GM18498 (cell line): ENCODE data around the gene SLC7A1.
A peak's percentile ranks its signal among the peaks of the same experiment; 100 is the strongest.
"Not testable (repeated sequence)": the region's sequence is repeated elsewhere in the genome, so short reads cannot be mapped to it uniquely, and the experiment has no call there.

Experiments
- ATAC-seq: cut with Tn5 transposase; IDR thresholded peaks from one replicate; pipeline ENCODE4 v1.9.1; 2021; ENCODE audit warnings: mild to moderate bottlenecking, moderate library complexity; ENCODE audit not compliant: unreplicated experiment

Gene SLC7A1

DNA sequence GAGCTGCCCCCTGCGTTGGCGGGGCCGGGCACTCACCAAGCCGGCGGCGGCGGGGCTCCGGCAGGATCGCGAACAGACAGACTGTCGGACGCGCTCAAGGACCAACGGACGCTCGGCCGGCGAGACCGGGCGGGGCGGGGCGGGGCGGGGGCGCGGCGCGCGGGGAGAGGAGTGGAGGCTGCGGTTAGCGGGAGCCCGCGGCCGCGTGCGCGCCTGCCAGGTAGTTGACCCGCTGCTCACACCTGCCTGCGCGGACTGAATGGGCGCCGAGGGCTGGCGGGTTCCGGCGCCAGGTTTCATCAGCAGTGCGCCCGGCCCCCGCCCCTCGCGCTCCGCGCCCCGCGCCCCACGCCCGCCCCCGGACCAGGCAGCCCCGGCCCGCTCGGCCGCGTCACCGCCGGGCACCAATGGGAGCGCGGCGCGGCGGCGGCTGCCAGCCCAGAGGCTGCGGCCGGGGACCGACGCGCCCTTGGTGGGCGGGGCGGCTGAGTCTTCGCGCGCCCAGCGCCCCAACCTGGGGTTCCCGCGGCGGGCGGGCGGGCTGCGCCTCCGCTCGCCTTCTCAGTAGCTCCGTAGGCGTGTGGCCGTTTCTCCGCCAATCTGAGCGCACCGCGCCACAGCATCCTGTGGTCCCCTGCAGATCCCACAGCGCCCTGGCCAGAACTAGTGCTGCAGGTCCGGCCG is at the start of gene SLC7A1:
Gene SLC7A1, minus strand, starts transcription at position 309 of the 684 bp plus-strand sequence. CDS start 59,500 bp downstream, outside the sequence.
- ATAC-seq: peak; percentile 91

DNA sequence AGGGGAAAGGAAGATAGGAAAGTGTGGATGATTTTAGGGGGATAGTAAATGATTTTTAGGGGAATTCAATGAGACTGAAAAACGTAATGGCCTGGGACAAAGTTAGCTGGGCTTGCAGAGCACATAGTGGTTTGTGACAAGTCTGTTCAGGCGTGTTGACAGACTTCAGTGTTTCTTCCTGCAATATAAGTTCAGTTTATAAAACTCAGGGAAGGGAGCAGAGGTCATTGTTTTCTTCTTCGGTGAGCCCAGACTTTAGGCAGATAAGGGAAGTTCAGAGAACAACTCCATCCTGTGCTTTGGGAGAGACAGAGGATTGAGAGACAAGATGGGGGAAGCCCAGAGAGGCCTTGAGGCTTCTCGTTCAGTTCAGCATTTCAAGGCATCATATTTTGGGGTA is 45.2 kb upstream of the SLC7A1 start:
- no peak for ATAC-seq

DNA sequence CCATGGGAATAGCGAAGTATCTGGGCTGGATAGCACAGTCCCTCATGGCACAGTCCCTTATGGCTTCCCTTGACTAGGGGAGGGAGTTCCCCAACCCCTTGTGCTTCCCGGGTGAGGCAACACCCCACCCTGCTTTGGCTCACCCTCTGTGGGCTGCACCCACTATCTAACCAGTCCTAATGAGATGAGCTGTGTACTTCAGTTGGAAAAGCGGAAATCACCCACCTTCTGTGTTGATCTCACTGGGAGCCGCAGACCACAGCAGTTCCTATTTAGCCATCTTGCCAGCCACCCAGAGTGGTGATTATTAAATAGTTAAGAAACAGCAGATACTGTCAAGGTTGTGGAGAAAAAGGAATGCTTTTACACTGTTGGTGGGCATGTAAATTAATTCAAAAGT is 41.3 kb upstream of the SLC7A1 start:
- ATAC-seq: not testable (repeated sequence)

DNA sequence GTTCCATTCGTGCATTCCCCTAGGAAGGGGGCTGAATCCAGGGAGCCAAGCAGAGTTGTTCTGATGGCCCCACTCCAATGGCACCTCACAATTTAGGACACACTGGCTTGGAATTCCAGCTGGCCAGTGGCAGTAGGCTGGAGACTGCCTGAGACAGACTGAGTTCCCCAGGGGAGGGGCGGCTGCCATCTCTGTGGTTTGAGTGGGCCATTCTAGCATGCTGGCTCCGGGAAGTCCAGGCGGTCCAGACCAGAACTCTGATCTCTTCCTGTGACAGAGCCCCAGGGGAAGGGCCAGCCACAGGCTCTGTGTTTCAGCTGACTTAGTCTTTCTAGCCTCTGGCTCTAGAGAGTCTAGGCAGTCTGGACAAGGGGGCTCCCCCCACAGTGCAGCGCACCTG is 29.5 kb upstream of the SLC7A1 start:
- ATAC-seq: no peak

DNA sequence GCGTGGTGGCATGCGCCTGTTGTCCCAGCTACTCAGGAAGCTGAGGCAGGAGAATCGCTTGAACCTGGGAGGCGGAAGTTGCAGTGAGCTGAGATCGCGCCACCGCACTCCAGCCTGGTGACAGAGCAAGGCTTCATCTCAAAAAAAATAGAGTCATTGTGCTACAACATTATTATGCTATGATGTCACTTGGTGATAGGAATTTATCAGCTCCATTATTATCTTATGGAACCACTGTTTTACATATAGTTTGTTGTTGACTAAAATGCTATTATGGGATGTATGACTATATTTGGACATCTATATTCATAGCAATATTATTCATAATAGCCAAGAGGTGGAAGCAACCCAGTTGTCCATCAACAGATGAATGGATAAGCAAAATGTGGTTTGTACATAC is 26.4 kb upstream of the SLC7A1 start:
- no peak for ATAC-seq

DNA sequence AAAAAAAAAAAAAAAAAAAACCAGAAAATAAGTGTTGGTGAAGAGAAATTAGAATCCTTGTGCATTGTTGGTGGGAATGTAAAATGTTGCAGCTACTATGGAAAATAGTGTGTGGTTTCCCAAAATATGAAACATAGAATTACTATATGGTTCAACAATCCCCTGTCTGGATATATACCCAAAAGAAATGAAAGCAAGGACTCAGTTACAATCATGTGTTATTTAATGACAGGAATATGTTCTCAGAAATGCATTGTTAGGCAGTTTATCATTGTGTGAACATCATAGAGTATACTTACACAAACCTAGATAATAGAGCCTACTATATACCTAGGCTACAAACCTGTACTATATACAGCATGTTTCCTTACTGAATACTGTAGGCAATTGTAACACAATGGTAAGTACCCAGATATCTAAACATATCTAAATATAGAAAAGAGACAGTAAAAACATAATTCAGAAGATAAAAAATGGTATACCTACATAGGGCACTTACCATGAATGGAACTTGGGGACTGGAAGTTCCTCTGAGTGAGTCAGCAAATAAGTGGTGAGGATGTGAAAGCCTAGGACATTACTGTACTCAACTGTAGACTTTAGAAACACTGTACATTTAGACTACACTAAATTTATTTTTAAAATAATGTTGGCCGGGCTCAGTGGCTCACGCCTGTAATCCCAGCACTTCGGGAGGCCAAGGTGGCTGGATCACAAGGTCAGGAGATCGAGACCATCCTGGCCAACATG is 25.7 kb upstream of the SLC7A1 start:
- no peak for ATAC-seq

DNA sequence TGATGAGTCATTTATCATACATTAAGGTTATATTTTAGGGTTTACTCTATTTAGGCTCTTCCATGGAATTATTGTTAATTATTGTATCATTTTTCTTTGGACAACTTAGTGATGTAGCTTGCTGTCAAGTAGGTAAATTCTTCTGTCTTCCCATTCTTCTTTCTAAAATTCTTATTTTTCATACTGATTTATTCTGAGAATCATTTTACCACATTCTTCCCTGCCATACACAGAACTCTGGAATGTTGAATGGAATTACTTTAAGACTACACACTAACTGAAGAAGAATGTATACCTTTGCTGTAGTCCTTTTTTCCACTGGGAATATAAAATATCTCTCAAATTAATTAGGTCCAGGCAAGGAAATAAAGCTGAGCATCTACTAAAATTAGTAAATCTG is 24.5 kb upstream of the SLC7A1 start:
- ATAC-seq: no peak

DNA sequence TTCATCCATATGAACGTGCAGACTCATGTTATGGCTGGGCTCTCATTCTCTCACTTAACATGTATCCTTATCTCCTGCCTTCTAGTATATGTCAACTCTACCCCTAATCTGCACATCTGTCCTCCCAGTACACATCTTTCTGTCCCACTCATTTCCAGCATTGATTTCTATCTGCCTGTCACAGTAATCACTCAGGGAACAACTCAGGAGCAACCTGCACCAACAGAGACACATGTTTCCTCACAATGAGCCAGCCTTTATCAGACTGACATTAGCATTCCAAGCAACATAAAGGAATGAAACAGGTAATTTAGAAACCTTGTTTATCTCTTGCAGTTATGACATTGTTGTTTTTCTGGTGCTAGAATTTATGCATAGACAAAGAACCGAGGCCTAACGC is 17.6 kb upstream of the SLC7A1 start:
- no peak for ATAC-seq

DNA sequence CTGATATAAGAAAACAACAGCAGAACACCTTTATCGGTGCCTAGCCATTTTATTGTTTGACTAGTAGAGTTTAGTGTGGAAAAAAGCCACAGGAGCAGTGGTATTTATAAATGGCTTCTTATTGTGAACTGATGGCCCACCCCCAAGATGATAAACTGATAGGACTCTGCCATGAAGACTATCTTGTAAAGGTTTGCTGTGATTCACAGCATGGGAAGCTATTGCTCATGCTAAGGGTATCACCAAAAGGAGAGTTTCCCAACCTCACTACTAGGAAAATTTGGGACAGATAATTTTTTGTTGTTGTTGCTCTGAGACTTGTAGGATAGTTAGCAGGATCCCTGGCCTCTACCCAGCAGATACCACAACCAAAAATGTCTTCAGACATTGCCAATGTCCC is 12.0 kb upstream of the SLC7A1 start:
- no peak for ATAC-seq

DNA sequence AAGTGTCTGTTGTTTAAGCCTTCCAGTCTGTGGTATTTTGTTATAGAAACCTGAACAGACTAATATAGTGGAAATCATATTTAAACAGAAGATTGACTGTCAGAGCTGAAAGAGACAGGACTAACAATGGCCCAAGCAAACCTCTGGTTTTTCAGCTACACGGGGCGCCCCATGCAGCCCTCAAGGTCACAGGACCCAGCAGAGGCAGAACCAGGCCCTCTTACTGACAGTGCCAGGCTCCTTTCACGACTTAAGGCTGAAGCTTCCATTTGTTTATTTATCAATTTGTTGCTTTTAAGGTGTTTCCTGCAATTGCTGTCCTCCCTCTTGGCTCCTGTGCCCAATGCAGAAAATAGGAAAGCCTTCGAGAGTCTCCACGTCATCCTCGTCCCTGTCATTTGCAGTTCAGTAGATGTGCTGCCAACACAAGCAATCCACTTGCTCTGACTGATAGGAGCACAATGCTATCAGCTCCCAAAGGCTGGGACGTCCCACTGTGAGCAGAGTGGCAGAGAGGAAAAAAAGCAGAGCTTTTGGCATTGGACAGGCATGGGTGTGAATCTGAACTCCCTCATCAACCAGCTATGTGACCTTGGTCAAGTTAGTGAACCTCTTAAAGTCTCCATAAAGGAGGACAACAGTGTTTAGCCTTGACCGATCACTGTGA is 10.5 kb upstream of the SLC7A1 start:
- no peak for ATAC-seq

DNA sequence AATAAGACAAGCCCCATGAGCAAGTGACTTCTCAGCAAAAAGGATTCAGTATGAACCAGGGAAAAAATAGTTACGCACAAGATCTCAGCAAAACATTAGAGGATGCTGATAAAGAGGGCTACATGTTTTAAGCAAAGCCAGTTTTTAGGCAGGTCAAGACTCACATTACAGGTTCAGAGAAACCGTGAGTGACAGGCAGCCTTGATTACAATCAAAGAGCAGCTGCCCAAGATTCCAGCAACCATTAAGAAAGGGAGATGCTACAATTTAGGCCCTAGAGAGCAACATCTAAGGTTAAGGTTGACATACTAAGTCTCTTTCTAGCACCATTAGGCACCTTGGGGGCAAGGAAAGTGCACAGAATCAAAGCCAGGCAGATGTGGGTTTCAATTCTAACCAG is 2.8 kb upstream of the SLC7A1 start:
- ATAC-seq: no peak

DNA sequence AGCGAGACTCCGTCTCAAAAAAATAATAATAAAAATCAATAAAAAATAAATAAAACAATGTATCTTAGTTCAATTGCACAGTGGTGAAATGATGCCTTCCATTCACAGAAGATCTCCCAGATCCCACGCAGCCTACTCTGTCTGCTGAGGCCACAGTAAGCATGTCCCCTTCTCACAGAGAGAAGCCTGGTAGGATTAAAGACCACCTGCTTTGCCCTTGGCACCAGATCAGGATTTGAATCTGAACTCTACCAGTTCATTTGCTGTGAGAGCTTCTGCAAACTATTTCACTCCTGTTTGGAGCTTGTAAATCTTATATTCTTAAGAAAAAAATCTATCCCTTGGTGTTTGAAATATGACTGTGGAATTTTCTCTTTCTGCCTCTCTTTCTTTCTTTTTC is 2.2 kb upstream of the SLC7A1 start:
- no peak for ATAC-seq

DNA sequence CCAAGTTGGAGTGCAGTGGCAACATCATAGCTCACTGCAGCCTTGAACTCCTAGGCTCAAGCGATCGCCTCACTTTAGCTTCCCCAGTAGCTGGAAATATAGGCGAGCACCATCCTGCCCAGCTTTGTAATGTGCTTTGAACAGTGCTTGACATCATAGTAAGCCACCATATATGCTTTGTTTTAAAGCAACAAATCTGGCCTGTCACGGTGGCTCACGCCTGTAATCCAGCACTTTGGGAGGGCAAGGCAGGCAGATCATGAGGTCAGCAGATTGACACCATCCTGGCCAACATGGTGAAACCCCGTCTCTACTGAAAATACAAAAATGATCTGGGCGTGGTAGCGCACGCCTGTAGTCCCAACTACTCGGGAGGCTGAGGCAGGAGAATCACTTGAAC is 1.8 kb upstream of the SLC7A1 start:
- ATAC-seq: no peak

DNA sequence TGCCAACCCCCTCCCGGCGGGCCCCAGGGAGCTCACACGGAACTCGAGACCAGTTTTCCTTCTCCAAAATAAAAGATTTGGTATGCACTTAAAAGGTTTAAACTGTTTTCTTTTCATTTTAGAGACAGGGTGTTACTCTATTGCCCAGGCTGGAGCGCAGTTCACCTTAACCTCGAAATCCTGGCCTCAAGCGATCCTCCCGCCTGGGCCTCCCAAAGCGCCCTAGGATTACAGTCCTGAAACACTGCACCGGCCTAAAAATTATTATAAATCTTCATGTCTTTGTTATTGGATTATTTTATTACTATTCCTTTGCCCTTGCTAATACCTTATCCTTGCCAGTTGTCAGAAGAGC is 553 bp upstream of the SLC7A1 start:
- no peak for ATAC-seq

DNA sequence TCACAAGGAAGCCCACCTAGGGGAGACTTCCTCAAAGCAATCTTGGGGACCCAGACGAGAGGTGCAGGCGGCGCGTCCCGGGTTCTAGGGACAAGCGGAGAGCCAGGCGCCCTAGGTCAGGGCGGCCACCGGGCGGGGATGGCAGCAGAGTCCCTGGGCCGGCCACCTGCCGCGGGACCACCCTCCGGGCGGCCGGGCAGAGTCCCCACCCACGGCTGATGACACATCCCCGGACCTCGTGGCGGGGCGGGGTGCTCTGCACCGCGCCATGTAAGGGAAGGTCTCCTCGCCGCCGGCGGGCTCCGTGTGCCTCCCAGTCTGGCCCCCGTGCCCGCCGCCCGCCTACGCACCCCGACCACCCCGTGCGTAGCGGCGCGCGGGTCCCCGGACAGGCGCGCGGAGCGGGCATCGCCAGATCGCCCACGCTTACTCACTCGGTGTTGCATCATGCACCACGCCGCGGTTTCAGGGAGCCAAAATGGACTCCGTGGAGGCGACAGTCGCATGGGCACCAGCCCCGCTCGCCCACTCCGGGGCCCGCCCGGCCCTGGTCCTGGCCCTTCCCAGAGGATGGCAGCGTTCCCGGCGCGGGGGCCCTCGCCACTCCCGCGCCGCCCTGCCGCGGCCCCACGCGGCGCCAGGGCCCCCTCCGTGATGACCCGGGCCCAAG is 643 bp downstream of the SLC7A1 start:
- peak; percentile 51 for ATAC-seq

DNA sequence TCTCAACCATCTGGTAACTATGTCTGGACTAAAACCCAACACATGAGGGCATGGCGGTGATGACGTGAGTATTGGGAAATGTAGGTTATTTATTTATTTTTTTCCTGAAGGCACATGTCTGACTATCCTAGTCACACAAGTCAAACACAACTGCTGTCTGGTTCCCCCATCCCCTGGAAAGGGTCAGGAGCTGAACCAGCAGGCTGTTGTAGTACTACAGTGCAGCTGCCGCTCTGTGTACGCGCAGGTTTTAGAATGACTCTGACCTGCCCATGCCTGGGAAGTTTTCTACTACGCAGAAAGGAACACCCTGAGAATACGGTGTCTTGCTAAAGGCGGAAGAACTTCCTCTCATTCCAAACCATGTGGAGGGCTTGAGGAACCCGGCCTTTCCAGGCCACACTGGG is 1.2 kb downstream of the SLC7A1 start:
- ATAC-seq: peak; percentile 29

DNA sequence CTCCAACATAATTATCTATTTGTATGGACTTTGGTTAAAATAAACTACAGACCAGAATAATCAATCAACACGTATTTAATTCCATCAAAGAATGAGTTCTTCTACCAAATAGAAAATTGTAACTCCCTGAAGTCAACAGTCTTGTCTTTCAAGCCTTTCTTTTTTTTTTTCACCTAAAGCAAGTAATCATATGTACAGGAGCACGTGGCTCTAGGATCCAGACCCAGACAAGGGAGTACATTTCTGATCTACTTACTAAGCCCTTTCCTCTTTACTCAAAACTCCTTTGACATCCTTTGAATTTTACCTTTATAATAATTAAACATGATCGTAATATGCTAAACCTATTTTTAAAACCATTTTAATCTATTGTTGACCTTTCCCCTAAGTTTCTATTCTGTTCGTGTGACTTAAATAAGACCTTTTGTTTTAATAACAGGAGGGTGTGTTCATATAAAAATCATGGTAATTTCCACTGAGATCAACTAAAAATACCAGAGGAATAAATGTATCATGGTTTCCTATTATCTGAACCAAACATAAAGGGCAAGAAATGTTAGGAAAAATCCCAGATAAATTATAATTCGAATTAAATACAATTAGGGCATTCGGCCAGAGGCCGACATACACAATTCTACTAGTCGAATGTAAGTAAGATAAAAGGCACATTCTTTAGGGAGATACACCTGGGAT is 1.7 kb downstream of the SLC7A1 start:
- no peak for ATAC-seq

DNA sequence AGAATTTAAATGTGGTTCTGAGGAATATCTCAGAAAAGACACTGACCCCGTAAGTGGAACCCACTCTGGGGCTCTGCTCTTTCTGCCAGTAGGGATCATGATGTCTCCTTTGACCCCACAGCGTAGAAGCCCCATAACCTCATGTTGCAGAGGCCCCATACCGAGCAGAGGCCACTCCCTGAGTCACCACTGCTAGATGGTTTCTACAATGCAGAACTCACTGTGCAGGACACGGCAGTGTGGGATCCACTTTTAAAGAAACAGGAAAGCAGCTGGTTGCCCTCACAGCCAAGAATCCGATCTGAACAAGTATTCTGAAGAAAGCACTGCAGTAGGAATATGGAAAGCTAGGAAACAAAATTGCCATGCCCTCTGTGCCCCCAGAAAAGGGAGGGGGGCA is 4.2 kb downstream of the SLC7A1 start:
- no peak for ATAC-seq

DNA sequence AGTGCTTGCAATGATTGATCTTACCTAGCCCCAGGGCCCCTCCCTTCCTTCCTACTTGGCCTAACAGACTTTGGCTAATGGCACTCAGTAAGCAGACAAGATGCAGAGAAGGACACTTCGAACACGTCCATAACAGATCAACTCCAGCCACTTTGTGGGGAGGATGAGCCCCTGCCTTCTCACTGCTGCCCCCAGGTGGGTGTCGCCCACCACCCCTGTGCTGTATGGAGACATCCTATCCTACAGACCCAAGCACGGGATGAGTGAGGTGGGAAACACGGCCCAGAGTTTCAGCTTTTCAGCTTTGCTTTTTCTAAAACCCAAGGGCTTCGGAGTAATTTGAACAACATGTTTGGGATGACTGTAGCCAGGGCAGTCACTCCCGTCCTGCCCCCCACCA is 5.5 kb downstream of the SLC7A1 start:
- no peak for ATAC-seq

DNA sequence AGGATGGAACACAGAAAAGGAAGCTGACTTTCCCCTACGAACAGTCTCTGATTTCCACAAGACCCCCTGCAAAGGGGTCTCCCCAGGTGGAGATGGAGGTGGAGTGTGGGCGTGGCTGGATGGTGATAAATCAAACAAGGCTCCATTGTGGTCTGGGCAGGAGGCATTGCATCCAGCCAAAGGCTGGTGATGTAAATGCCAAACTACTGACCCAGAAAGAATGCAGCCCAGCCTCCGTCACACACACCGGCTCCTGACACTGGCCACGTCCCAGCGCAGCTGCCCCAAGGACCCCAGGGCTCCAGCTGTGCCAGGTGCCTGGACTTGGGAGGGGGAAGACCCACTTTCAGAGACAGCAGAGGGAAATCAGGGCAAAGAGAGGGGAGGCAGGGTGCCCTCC is 6.3 kb downstream of the SLC7A1 start:
- no peak for ATAC-seq

DNA sequence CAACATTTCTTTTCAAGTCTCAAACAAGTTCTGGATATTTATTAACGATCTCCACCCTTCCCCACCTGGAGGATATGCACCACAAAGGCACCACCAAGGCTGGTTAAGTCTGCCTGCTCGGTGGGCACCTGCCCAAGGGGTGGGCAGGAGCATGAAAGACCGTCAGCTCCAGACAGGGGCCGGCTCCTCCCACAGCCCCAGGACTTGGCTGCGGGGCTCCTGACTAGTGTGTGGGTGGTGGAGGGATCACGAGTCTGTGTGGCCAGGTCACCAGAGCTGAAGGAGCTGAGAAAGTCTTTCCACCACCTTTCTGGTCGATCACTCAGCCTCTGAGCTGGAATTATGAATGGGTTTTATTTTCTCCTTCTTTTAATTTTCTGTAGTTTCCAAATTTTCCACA is 7.8 kb downstream of the SLC7A1 start:
- ATAC-seq: no peak
